Measurements from ENCODE around the gene MAP3K1.
"Not testable (repeated sequence)": the region's sequence is repeated elsewhere in the genome, so short reads cannot be mapped to it uniquely, and the experiment has no call there.

The MAP3K1 gene

GRCh38 chr5:56814963-56815657 is at the start of gene MAP3K1:
MAP3K1 (plus strand) TSS chr5:56815549; CDS start chr5:56815574, 25 bp downstream.
- peak; percentile 82 for DNase-seq

- DNase-seq: no peak
These were observed 48.4 kb upstream of the MAP3K1 start for GRCh38 chr5:56766926-56767325.

DNA sequence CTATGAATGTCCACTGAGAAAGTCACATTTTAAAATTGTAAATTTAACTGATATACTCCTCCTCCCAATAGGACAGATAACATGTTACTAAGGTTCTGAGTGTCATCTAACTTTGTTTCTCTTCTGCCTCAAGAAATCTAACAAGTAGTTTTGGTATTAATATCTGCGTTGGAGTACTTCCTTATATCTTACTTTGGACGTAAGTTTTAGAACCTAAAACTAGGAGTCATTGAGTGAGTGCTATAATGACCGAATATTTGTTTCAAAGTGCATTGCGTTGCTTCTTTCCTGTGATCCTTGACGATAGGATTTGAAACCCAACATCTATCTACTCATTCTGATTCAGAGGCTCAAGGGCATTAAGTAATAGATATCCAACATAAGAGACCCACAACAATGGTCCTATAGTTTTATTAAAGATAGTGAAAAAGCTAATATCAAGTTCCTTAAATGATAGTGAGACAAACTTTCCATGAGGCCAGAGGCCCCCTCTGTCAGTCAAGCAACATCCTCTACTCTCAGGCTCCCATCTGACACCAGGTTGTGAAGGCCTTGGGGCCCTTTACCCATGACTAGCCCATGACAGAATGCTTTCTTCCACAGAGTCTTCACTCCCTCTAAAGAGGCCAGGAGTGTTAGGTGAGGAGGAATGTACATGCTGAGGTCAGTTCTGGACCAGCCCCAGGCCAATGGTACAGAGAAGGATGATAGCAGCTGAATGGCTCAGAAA is 45.3 kb upstream of the MAP3K1 start:
- DNase-seq: no peak

DNA sequence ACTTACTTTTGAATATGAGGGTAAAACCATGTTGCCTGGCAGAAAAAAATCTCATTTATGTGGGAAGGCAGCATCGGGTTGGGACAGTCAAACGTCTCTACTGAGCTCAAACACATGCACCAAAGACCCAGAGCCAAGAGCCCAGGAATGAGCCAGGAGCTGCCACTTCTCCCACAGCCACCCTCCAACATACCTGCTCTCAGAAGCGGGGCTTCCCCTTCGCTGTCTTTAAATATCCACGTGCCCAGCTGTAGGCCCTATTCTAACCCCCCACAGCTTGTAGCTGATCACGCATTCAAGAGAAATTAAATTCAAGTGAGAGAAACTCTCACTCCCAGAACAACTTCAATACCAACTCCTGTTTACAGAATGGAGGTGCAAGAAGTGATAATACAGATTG is 42.6 kb upstream of the MAP3K1 start:
- DNase-seq: no peak

GRCh38 chr5:56774957-56775356 is 40.4 kb upstream of the MAP3K1 start:
- no peak for DNase-seq

GRCh38 chr5:56776212-56776846 is 39.0 kb upstream of the MAP3K1 start:
- not testable (repeated sequence) for DNase-seq

- DNase-seq: no peak
These were observed 32.1 kb upstream of the MAP3K1 start for GRCh38 chr5:56783261-56783660.

DNA sequence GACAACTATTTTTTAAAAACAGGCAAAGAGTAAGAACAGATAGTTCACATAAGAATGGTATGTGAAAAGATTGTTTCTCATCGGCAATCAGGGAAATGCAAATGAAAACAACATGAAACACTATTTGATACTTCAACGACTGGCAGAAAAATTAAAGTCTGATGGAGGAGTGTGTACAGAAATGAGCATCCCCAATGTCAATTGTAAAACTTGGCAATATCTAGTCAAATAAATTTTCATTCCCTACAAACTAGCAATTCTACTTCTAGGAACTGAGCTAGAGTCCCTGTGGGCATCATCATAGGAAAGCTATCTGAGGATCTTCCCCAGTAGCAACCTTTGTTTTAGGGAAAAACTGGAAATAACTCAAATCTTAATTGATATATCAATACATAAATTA is 29.0 kb upstream of the MAP3K1 start:
- DNase-seq: no peak

- DNase-seq: no peak
These were observed 24.0 kb upstream of the MAP3K1 start for GRCh38 chr5:56791396-56791795.

DNA sequence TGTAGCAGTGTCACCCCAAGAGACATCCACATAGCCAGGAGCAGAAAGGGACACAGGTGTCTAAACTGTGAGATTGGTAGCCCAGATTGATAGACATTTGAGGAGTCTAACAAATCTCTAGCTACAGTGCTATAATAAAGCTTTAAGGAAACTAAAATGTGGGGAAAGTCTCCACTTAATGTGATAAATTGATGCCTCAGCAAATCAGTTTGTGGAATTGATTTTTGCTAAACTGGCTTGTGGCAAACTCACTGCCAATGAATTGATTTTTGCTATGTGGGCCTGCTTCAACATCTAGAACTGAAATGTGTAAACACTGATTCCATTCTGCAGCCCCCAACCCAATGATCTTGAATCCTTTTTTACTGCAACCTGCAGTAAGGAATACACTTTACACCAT is 16.8 kb upstream of the MAP3K1 start:
- no peak for DNase-seq

DNA sequence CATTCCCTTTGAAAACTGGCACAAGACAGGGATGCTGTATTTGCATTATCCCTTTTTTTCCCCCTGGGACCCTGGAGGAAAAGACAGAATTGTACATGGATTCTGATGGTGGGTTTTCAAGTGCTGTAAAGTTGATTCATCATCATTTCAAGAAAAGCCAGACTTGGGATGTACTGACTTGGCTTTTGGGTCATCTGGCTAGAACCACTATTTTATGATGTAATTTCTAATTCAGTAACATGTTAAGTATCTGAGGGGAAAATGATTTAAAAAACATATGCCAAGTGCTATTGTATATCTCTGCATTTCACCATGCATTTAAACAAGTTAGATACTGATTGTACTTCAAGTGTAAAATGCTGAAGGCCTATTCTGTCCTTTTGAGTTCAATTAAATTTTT is 15.2 kb upstream of the MAP3K1 start:
- no peak for DNase-seq

- no peak for DNase-seq
These were observed 14.1 kb upstream of the MAP3K1 start for GRCh38 chr5:56801256-56801655.

DNA sequence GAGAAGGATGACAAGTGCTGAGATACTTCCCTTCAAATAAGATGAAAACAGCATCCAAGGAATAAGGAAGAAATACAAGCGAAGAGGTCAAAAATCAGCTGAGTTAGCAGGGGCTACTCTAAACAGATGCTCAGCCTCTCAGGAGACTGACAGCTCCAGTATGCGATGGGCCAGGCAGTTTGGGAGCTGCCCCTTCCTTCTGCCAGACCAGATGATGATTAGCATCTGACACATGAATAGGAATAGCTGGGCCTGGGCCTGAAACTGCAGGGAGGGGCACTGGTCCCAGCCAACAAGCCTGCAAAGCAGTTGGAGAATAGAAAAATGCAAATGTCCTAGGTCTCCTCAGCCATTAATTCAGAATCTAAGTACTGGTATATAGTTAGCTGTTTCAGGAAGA is 13.1 kb upstream of the MAP3K1 start:
- DNase-seq: no peak

DNA sequence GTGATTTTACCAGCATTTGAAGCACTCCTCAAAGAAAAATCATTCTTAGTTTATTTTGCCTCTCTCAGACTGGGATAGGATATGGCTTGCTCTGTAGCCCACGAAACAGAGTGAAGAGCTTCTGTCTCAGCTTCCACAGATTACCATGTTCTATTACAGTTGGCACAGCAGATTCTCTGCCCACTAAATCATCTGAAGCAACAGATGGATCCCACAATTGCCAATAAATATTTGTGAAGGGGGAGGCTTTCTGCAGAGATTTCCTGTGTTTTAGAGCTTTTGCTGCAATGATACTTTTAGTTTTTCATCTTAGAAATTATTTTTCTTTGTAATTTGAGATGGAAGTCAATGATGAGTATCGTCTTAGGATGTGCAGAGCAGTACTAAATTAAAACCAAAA is 12.3 kb upstream of the MAP3K1 start:
- DNase-seq: no peak

DNA sequence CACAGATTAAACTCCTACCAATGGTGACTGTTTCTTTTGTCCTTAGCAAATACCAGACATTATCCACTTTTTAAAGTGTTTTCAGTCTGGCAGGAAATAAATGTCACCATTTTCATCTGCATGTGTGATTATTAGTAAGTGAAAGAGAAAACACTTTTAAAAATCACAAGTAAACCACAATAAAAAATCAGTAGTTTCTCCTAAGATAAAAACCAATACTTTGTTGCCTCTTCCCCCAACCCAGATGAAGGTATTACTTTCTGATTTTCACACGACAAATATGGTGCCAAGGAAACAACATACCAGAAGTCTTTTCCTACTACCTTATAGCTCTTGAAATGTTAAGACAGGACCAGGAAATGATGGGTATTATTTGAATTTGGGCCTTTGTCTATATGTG is 11.5 kb upstream of the MAP3K1 start:
- DNase-seq: no peak

- DNase-seq: no peak
These were observed 7.7 kb upstream of the MAP3K1 start for GRCh38 chr5:56807679-56808078.

GRCh38 chr5:56808211-56808610 is 7.1 kb upstream of the MAP3K1 start:
- DNase-seq: no peak

- no peak for DNase-seq
These were observed 4.5 kb upstream of the MAP3K1 start for GRCh38 chr5:56810826-56811225.

DNA sequence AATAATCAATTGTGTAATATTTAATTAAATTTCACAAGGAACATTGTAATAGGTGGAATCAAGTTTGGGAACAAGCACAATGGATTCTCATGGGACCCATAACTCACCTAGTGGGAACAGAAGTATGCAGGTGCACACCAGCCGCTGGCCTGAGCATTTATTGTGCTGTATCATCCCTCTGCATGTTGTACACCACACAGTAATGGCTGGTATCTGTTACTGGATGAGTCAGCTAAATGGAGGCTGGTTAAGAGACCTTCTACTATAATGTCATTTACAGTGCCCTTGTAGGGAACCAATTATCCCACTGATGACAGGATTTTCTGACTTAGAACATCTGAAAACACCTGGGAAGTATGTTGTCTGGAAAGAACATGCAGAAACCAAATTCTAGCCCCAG is 3.2 kb upstream of the MAP3K1 start:
- peak; percentile 35 for DNase-seq

DNA sequence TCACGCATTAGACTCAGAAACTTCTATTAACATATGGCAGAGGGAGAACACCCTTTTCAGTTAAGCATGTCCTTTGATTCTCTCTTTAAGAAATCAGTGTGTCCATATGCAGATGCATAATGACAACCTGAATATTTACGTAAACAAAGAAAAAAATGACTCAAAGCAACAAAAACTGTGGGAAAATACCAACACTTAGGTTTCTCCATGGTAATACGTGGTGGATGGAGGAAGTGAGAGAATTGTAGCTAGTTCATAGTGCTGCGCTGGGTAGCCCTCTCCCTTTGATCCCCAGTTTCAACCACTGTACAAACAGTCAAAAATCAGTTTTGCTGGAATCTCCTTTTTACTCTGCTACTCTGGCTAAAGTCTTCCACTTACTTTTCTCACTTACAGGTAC is 2.0 kb upstream of the MAP3K1 start:
- no peak for DNase-seq

DNA sequence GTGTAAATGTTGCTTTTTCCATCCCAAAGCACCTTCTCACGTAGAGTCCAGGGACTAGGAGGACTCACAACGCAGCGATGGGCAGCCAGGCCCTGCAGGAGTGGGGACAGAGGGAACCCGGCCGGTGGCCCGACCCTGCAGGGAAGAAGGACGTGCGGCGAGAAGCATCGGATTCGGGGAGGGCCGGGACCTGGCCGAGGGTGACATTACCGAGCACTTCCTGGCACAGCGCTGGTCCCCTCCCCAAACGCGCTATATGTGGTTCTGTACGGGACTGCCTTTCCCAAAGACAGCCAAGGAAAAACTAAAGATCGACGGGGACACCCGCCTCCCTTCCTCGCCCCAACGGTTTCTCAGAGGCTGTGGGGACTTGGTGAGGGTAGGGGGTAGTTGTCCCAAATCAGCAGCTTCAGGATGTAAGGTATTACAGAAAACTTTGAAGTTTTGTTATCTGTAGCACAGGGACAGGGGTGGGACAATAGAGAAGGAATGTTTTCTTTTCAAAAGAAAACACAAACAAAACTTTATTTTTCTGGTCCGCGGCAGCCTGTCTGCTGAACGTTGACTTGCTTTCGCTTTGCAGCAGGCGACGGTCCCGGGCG is 887 bp upstream of the MAP3K1 start:
- no peak for DNase-seq

DNA sequence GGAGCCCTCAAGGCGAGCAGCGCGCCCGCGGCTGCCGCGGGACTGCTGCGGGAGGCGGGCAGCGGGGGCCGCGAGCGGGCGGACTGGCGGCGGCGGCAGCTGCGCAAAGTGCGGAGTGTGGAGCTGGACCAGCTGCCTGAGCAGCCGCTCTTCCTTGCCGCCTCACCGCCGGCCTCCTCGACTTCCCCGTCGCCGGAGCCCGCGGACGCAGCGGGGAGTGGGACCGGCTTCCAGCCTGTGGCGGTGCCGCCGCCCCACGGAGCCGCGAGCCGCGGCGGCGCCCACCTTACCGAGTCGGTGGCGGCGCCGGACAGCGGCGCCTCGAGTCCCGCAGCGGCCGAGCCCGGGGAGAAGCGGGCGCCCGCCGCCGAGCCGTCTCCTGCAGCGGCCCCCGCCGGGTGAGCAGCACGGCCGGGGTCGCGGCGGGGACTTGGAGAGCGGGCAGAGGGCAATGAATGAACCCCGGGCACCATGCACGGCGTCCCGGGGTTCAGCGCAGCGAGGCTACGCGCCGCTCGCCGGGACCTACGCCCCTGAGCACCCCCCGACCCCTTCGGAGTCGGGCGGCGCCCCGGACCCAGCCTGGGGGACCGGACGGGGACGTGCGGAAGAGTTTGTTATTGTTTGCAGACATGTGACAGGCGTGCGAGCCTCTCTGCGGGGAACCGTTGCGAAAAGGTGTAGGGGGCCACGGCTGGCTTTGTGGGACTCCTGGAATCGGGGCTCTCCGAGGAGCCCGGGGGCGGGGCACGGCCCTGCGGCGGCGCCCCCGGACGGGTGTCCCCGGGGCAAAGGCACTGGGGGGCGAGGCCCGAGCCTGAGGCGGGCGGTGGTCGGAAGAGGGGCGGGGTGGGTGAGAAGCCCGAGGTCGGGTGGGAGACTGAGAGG is 553 bp downstream of the MAP3K1 start:
- no peak for DNase-seq

Data from NCI-H1436 (cell line).